HEK293 (cell line): ENCODE measurements around the gene BLVRB.

ENCODE experiments used
- KLF17 ChIP-seq: fragments of 450-650 bp; formaldehyde crosslinking; IDR thresholded peaks from 2 replicates; pipeline ENCODE4 v1.5.1; 2016; ENCODE audit warnings: missing biosample characterization, missing genetic modification characterization
- MZF1 ChIP-seq: fragments of 450-650 bp; formaldehyde crosslinking; IDR thresholded peaks from 2 replicates; pipeline ENCODE4 v1.5.1; 2017; ENCODE audit warnings: missing biosample characterization, missing genetic modification characterization, borderline replicate concordance
- SALL2 ChIP-seq: fragments of 450-650 bp; formaldehyde crosslinking; IDR thresholded peaks from 2 replicates; pipeline ENCODE4 v1.5.0; 2017; ENCODE audit warnings: missing biosample characterization, mild to moderate bottlenecking, missing genetic modification characterization, borderline replicate concordance
- SP3 ChIP-seq: fragments of 450-650 bp; formaldehyde crosslinking; IDR thresholded peaks from 2 replicates; pipeline ENCODE4 v1.5.1; 2016; ENCODE audit warnings: missing biosample characterization, missing genetic modification characterization
- TCF7L2 ChIP-seq: IDR thresholded peaks from 2 replicates; pipeline ENCODE4 v1.6.1; 2011; ENCODE audit warnings: low read depth, mild to moderate bottlenecking, inconsistent platforms, low read length, moderate library complexity, borderline replicate concordance
- ZBTB1 ChIP-seq: fragments of 450-650 bp; formaldehyde crosslinking; IDR thresholded peaks from 2 replicates; pipeline ENCODE4 v1.5.1; 2016; ENCODE audit warnings: missing biosample characterization, missing genetic modification characterization
- ZEB2 ChIP-seq: fragments of 450-650 bp; formaldehyde crosslinking; IDR thresholded peaks from 2 replicates; pipeline ENCODE4 v1.5.1; 2016; ENCODE audit warnings: missing biosample characterization, missing genetic modification characterization
- ZNF239 ChIP-seq: fragments of 450-650 bp; formaldehyde crosslinking; IDR thresholded peaks from 2 replicates; pipeline ENCODE4 v1.5.1; 2016; ENCODE audit warnings: missing biosample characterization, missing genetic modification characterization
- ZNF274 ChIP-seq, 2 experiments: fragments of 200-500 bp in 1 of 2; fragments of 450-650 bp in 1 of 2; sonication (Bioruptor generic) in 1 of 2; formaldehyde crosslinking in 1 of 2; IDR thresholded peaks; 2 replicates each; pipeline versions ENCODE4 v1.5.1 to v1.6.1; 2014 to 2016; ENCODE audit warnings: borderline replicate concordance in 1 of 2, inconsistent platforms in 1 of 2, low read length in 1 of 2, missing biosample characterization in 1 of 2, missing genetic modification characterization in 1 of 2
- ZNF324 ChIP-seq: fragments of 450-650 bp; formaldehyde crosslinking; IDR thresholded peaks from 2 replicates; pipeline ENCODE4 v1.5.1; 2016; ENCODE audit warnings: missing biosample characterization, missing genetic modification characterization
- ZNF341 ChIP-seq: fragments of 450-650 bp; formaldehyde crosslinking; IDR thresholded peaks from 2 replicates; pipeline ENCODE4; 2016; ENCODE audit warnings: low read depth, missing biosample characterization, missing genetic modification characterization
- ZNF350 ChIP-seq: fragments of 450-650 bp; formaldehyde crosslinking; IDR thresholded peaks from 2 replicates; pipeline ENCODE4 v1.5.0; 2017; ENCODE audit warnings: missing biosample characterization, mild to moderate bottlenecking, missing genetic modification characterization
- ZNF548 ChIP-seq: fragments of 450-650 bp; formaldehyde crosslinking; IDR thresholded peaks from 2 replicates; pipeline ENCODE4 v1.5.1; 2016; ENCODE audit warnings: missing biosample characterization, missing genetic modification characterization
- ZNF571 ChIP-seq: fragments of 450-650 bp; formaldehyde crosslinking; IDR thresholded peaks from 2 replicates; pipeline ENCODE4 v1.5.0; 2017; ENCODE audit warnings: missing biosample characterization, missing genetic modification characterization
- ZNF623 ChIP-seq: fragments of 450-650 bp; formaldehyde crosslinking; IDR thresholded peaks from 2 replicates; pipeline ENCODE4 v1.5.1; 2016; ENCODE audit warnings: missing biosample characterization, missing genetic modification characterization
- ZNF629 ChIP-seq: fragments of 450-650 bp; formaldehyde crosslinking; IDR thresholded peaks from 2 replicates; pipeline ENCODE4 v1.5.1; 2017; ENCODE audit warnings: missing biosample characterization, missing genetic modification characterization
- ZNF664 ChIP-seq: fragments of 450-650 bp; formaldehyde crosslinking; IDR thresholded peaks from 2 replicates; pipeline ENCODE4 v1.5.1; 2016; ENCODE audit warnings: missing biosample characterization, missing genetic modification characterization
- ZNF677 ChIP-seq: fragments of 450-650 bp; IDR thresholded peaks from 2 replicates; pipeline ENCODE4 v1.5.0; 2018; ENCODE audit warnings: missing biosample characterization, mild to moderate bottlenecking, missing genetic modification characterization, moderate library complexity
- ZNF785 ChIP-seq: fragments of 450-650 bp; formaldehyde crosslinking; IDR thresholded peaks from 2 replicates; pipeline ENCODE4 v1.5.1; 2016; ENCODE audit warnings: missing biosample characterization, missing genetic modification characterization
- ZNF843 ChIP-seq: fragments of 450-650 bp; formaldehyde crosslinking; IDR thresholded peaks from 2 replicates; pipeline ENCODE4 v1.5.1; 2016; ENCODE audit warnings: missing biosample characterization, missing genetic modification characterization
- ZXDB ChIP-seq: fragments of 450-650 bp; formaldehyde crosslinking; IDR thresholded peaks from 2 replicates; pipeline ENCODE4 v1.5.1; 2016; ENCODE audit warnings: missing biosample characterization, missing genetic modification characterization
- TF ChIP-seq, protein P1 (sequence below): fragments of 450-650 bp; formaldehyde crosslinking; conservative IDR thresholded peaks from 2 replicates; pipeline ENCODE4 v1.5.1; 2016; ENCODE audit warnings: low read depth, missing biosample characterization, missing genetic modification characterization
- TF ChIP-seq, protein P2 (sequence below): fragments of 450-650 bp; formaldehyde crosslinking; IDR thresholded peaks from 2 replicates; pipeline ENCODE4 v1.5.1; 2016; ENCODE audit warnings: missing biosample characterization, missing genetic modification characterization
- TF ChIP-seq, protein P3 (sequence below): fragments of 450-650 bp; formaldehyde crosslinking; IDR thresholded peaks from 2 replicates; pipeline ENCODE4 v1.5.1; 2016; ENCODE audit warnings: missing biosample characterization, missing genetic modification characterization
- TF ChIP-seq, protein P4 (sequence below): IDR thresholded peaks from 2 replicates; pipeline ENCODE4 v1.6.1; 2011; ENCODE audit warnings: mild to moderate bottlenecking, low read depth, low read length, borderline replicate concordance
- TF ChIP-seq, protein P5 (sequence below): fragments of 450-650 bp; formaldehyde crosslinking; IDR thresholded peaks from 2 replicates; pipeline ENCODE4 v1.5.1; 2016; ENCODE audit warnings: missing biosample characterization, missing genetic modification characterization

BLVRB gene

GRCh38 chr19:40466219-40466984 is 857 bp upstream of the BLVRB start (continued):
- TF ChIP-seq, protein P1, sequence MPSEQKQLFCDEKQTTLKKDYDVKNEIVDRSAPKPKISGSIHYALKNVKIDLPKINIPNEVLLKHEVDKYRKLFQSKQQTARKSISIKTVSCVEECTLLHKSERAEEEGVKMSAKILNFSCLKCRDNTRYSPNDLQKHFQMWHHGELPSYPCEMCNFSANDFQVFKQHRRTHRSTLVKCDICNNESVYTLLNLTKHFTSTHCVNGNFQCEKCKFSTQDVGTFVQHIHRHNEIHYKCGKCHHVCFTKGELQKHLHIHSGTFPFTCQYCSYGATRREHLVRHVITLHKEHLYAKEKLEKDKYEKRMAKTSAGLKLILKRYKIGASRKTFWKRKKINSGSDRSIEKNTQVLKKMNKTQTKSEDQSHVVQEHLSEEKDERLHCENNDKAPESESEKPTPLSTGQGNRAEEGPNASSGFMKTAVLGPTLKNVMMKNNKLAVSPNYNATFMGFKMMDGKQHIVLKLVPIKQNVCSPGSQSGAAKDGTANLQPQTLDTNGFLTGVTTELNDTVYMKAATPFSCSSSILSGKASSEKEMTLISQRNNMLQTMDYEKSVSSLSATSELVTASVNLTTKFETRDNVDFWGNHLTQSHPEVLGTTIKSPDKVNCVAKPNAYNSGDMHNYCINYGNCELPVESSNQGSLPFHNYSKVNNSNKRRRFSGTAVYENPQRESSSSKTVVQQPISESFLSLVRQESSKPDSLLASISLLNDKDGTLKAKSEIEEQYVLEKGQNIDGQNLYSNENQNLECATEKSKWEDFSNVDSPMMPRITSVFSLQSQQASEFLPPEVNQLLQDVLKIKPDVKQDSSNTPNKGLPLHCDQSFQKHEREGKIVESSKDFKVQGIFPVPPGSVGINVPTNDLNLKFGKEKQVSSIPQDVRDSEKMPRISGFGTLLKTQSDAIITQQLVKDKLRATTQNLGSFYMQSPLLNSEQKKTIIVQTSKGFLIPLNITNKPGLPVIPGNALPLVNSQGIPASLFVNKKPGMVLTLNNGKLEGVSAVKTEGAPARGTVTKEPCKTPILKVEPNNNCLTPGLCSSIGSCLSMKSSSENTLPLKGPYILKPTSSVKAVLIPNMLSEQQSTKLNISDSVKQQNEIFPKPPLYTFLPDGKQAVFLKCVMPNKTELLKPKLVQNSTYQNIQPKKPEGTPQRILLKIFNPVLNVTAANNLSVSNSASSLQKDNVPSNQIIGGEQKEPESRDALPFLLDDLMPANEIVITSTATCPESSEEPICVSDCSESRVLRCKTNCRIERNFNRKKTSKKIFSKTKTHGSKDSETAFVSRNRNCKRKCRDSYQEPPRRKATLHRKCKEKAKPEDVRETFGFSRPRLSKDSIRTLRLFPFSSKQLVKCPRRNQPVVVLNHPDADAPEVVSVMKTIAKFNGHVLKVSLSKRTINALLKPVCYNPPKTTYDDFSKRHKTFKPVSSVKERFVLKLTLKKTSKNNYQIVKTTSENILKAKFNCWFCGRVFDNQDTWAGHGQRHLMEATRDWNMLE (tag by site-specific recombination) = no peak
- TF ChIP-seq KLF17 (tag by site-specific recombination) (peak; percentile 19; the same call in 1 of the 2 replicates), ZNF785 (tag by site-specific recombination) (peak; percentile 63), SALL2 (tag by site-specific recombination) (no peak), ZNF350 (no peak), ZNF239 (tag by site-specific recombination) (no peak), TCF7L2 (no peak), MZF1 (no peak), ZNF324 (tag by site-specific recombination) (no peak), ZNF623 (tag by site-specific recombination) (no peak), ZEB2 (tag by site-specific recombination) (no peak), ZNF843 (tag by site-specific recombination) (peak; percentile 12; the same call in 1 of the 2 replicates), ZNF664 (tag by site-specific recombination) (no peak), ZNF571 (tag by site-specific recombination) (no peak), ZNF548 (no peak), ZXDB (tag by site-specific recombination) (no peak), ZNF341 (no peak), ZBTB1 (tag by site-specific recombination) (no peak), ZNF677 (tag by site-specific recombination) (no peak), ZNF629 (tag by site-specific recombination) (no peak), SP3 (no peak), ZNF274 (IDR thresholded peaks at IDR 0.05; ENCODE audit: low read length) (no peak), ZNF274 (tag by site-specific recombination; IDR thresholded peaks at IDR 0.05; ENCODE audit: borderline replicate concordance) (no peak; the same call in 1 of the 2 replicates)
- TF ChIP-seq, protein P2, sequence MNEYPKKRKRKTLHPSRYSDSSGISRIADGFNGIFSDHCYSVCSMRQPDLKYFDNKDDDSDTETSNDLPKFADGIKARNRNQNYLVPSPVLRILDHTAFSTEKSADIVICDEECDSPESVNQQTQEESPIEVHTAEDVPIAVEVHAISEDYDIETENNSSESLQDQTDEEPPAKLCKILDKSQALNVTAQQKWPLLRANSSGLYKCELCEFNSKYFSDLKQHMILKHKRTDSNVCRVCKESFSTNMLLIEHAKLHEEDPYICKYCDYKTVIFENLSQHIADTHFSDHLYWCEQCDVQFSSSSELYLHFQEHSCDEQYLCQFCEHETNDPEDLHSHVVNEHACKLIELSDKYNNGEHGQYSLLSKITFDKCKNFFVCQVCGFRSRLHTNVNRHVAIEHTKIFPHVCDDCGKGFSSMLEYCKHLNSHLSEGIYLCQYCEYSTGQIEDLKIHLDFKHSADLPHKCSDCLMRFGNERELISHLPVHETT (tag by site-specific recombination) = no peak
- TF ChIP-seq, protein P3, sequence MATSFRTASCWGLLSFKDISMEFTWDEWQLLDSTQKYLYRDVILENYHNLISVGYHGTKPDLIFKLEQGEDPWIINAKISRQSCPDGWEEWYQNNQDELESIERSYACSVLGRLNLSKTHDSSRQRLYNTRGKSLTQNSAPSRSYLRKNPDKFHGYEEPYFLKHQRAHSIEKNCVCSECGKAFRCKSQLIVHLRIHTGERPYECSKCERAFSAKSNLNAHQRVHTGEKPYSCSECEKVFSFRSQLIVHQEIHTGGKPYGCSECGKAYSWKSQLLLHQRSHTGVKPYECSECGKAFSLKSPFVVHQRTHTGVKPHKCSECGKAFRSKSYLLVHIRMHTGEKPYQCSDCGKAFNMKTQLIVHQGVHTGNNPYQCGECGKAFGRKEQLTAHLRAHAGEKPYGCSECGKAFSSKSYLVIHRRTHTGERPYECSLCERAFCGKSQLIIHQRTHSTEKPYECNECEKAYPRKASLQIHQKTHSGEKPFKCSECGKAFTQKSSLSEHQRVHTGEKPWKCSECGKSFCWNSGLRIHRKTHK (tag by site-specific recombination) = no peak
- TF ChIP-seq, protein P4, sequence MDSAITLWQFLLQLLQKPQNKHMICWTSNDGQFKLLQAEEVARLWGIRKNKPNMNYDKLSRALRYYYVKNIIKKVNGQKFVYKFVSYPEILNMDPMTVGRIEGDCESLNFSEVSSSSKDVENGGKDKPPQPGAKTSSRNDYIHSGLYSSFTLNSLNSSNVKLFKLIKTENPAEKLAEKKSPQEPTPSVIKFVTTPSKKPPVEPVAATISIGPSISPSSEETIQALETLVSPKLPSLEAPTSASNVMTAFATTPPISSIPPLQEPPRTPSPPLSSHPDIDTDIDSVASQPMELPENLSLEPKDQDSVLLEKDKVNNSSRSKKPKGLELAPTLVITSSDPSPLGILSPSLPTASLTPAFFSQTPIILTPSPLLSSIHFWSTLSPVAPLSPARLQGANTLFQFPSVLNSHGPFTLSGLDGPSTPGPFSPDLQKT = no peak
- TF ChIP-seq, protein P5, sequence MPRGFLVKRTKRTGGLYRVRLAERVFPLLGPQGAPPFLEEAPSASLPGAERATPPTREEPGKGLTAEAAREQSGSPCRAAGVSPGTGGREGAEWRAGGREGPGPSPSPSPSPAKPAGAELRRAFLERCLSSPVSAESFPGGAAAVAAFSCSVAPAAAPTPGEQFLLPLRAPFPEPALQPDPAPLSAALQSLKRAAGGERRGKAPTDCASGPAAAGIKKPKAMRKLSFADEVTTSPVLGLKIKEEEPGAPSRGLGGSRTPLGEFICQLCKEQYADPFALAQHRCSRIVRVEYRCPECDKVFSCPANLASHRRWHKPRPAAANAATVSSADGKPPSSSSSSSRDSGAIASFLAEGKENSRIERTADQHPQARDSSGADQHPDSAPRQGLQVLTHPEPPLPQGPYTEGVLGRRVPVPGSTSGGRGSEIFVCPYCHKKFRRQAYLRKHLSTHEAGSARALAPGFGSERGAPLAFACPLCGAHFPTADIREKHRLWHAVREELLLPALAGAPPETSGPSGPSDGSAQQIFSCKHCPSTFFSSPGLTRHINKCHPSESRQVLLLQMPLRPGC (tag by site-specific recombination) = no peak
